Testis (tissue), 2 donors: Measurements from ENCODE around the gene GORASP1.

Experiments
- CTCF ChIP-seq, 3 experiments: fragments of 450-650 bp in 2 of 3; fragments of 200-600 bp in 1 of 3; sonication (generic) in 1 of 3; IDR thresholded peaks; one replicate each; pipeline ENCODE4 v1.5.1; 2016 to 2019; ENCODE audit warnings: antibody characterized with exemption in 3 of 3, mild to moderate bottlenecking in 2 of 3, moderate library complexity in 1 of 3
- POLR2A ChIP-seq: fragments of 450-650 bp; IDR thresholded peaks from one replicate; pipeline ENCODE4 v1.6.1; 2017; ENCODE audit warnings: antibody characterized with exemption, mild to moderate bottlenecking, moderate library complexity

GRCh38 chr3:39107388-39108199 lies at the start of gene GORASP1, which contains the start of gene TTC21A:
- no peak for TF ChIP-seq CTCF (IDR thresholded peaks at IDR 0.05)
- TF ChIP-seq POLR2A = peak; percentile 43
